HG03095 (cell line): Measurements from ENCODE around the gene GNAI1.

Experiments used
- ATAC-seq: cut with Tn5 transposase; IDR thresholded peaks from one replicate; pipeline ENCODE4 v1.9.1; 2021; ENCODE audit warnings: moderate library complexity; ENCODE audit not compliant: unreplicated experiment

GNAI1 gene

DNA sequence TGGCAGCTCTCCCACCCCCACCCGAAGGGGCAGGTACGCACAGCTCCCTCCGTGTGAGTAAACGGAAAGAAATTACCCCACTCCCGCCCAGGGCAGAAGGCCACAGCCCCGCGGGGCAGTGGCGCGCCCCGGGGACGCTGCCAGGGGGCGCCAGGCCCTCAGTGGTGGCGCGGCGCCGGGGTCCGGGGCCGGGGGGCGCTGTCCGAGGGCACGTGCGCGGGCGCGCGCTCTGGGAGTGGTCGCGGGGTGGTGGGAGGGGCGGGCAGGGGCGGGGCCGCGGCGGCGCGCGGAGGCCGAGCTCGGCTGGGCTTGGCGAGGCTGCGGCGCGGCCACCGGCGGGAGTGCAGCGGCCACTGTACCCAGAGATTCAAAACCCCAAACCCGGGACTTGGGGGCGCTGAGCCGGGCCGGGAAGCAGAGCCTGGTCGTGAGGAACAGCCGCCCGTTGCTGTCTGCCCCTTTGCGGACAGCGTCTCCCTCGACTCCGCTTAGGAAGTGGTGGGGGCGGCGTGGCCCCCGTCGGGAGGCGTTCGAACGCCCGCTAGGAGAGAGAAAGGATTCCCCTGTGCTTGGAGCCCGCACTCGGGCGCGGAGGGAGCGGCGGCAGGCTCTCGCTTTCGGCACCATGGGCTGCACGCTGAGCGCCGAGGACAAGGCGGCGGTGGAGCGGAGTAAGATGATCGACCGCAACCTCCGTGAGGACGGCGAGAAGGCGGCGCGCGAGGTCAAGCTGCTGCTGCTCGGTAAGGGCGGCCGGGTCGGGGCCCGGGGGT, at the start of gene GNAI1:
TSS of gene GNAI1 (plus strand) at position 296 of the 773 bp plus-strand sequence. CDS start at position 626, 330 bp downstream.
- no peak for ATAC-seq

DNA sequence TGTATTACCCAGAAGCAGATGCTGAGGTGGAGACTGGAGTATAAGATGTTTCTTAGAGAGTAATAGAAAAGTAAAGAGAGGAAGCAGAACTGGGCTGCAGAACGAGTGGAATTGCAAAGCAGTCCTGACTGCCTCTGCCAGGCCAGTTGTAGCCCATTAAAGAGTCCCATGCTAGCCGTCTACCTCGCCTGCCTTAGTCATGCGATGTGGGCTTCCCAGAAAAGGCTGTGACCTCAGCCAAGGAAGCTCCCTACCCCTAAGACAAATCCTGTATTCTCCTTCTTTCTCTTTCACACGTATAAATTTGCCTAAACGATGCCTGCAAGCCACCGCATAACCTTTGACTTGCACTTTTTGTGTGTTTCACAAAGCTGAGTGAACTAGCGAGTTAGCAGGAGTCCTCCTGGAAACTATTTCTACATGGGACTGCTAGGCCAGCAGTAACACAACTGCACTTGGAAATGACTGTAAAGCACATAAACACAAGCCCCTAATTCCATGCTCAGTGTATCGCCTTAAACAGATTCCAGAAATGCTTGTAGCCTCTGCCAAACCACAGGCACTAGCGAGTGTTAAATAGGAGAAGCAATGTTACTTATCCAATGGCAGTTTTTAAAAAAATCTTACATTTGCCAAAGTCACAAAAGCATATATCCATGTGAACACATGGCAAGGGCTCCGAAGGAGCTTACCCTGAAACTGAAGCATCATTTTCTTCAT, 47.4 kb upstream of the GNAI1 start:
- no peak for ATAC-seq

DNA sequence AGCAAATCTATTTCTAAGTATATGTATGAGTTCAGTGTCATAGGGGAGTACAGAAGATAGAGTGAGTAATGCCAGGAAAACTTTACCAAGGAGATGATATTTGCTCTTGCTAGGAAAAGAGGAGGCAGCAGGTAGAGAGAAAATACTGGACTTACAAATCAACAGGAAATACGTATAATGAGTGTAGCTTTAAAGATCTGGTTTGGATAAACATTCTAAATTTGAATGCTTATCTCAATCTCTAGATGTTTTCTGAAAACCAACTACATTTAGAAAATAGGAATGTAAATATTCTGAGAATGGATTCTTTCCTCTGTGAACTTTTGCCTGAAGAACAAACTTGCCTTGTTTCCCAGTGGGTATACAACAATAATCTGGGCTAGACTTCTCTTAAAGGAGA, 46.9 kb upstream of the GNAI1 start:
- ATAC-seq = no peak

- ATAC-seq = no peak
Observed at GRCh38 chr7:80088705-80089104, 45.9 kb upstream of the GNAI1 start.

DNA sequence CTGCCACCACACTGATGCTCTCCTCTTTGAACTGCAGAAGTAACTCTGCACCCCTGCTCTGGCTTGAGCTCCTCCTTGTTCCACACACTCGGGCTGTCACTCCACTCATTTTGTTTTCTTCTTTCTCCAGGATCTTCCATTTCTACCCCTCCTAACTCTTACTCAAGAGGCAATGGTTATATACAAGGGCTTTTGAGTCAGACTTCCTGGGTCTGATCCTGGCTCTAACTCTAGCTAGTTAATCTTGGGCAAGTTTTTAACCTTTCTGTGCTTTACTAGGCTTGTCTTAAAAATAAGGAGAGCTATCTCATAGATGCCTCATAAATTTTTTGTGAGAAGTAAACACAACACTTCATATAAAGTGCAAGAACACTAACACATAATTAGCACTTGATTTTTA, 45.3 kb upstream of the GNAI1 start:
- ATAC-seq = no peak

- no peak for ATAC-seq
Observed at GRCh38 chr7:80093349-80093748, 41.3 kb upstream of the GNAI1 start.

DNA sequence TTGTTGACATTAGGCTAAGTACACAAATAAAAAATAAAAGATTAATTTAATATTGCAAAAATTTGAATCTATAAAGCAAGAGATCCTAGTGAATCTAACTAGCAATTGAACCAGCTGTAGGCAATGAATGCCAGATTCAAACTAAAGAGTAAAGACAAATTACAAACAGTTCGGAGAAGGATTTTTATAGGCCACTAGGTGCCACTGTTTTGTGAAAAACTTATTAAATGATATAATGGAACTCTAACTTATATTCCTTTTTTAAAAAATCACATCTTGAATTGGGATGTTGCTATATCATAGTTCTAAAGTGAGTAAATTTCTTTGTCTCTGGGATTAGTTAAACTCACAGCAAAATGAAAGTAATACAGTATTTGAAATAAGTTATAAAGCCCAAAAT, 39.1 kb upstream of the GNAI1 start:
- ATAC-seq = no peak

DNA sequence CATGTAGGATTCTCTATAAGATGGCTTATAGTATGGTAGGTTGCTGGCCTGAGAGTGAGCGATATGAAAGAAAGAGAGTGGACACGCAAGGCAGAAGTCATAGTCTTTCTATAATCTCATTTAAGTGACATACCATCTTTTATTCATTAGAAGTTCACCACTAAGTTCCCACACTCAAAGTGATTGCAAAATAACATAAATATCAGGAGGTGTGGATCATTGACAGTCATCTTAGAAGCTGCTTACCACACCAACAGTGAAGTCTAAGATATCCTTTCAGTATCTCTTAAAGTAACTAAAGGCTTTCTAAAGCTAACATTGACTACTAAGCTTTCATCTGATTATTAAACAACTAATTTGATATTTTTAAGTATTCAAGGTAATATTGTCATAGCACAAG, 36.9 kb upstream of the GNAI1 start:
- no peak for ATAC-seq

DNA sequence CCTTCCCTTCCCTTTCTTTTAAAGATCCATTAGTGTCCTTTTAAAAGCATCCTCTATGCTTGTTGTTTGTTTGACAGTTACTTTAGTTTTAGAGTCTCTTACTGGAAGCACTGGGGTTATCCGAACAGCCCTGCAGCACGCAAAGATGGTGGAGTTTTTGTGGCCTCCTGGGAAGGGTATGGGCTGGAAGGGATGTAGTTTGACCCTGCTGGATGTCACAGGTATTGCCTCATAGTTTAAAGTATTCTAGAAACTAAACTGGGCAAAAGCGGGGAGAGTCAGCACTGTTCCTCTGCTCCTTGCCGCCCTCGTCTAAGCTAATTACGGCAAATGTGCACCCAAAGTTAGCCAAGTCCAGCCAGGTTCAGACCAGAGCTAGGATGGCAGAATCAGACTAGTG, 35.8 kb upstream of the GNAI1 start:
- ATAC-seq = no peak

DNA sequence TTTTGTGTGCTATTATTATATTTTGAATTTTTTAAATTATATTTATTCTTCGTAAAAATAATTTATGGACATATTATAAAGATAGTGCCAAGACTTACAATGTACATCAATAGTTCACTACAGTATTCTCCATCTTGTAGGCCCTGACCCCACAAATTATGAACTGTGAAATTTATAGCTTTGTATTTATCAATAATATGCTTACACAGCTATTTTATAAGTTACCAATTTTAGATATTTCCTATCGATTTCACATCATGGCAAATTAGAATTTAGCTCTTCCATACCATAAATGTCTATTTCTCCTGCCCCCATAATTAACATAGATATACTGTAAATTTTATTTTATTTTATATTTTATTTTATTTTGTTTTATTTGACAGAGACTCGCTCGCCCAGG, 34.4 kb upstream of the GNAI1 start:
- no peak for ATAC-seq

- ATAC-seq = no peak
Observed at GRCh38 chr7:80105701-80106408, 28.8 kb upstream of the GNAI1 start.

- no peak for ATAC-seq
Observed at GRCh38 chr7:80106498-80107113, 28.0 kb upstream of the GNAI1 start.

GRCh38 chr7:80107278-80107677, 27.4 kb upstream of the GNAI1 start:
- ATAC-seq = no peak

GRCh38 chr7:80110376-80110775, 24.3 kb upstream of the GNAI1 start:
- no peak for ATAC-seq

GRCh38 chr7:80114159-80114558, 20.5 kb upstream of the GNAI1 start:
- ATAC-seq = no peak

DNA sequence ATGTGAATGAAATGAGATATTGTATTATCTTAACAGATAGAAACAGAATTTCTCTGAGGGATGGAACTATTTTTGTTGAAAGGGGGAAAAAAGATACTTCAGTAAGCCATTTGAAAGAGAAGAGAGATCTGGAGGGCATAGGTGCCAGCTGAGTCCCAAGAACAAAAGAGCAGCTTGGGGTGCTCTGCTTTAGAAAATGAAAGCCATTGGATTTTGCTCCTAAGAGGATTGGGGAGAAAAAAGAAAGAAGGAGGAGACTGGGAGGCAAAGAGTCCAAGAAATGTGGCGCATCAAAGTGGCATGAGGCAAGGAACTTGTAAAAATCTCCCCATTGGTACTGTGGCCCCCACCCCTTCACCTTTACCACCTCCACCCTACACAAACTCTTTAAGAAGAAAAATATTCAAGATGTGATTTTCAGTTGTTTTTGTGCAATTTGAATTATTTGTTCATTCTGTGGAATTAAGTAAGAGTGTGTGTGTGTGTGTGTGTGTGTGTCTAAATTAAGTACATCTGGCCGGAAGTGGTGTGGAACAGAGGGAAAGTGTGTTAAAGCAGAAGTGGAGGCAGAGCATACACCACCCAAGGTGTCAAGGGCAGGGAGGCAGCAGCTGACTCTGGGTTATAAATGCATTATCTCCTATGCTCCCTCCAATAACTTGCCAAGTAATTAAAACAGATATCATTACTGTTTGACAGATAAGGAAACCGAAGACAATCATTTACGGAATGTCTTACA, 9.9 kb upstream of the GNAI1 start:
- ATAC-seq = no peak

GRCh38 chr7:80127412-80128160, 7.0 kb upstream of the GNAI1 start:
- no peak for ATAC-seq

- ATAC-seq = no peak
Observed at GRCh38 chr7:80128918-80129317, 5.7 kb upstream of the GNAI1 start.

GRCh38 chr7:80129785-80130184, 4.8 kb upstream of the GNAI1 start:
- no peak for ATAC-seq
